ENCODE results near the gene FAM13A.

GRCh38 chr4:88828842-88829571 lies 228.0 kb downstream of the FAM13A start:
- TF ChIP-seq CTCF (IDR thresholded peaks at IDR 0.05; ENCODE audit: low read depth, low read length) (no peak), POLR2A (IDR thresholded peaks at IDR 0.05; ENCODE audit: extremely low read depth, insufficient read length) (no peak), MAX (IDR thresholded peaks at IDR 0.05; ENCODE audit: low read depth, low read length) (no peak), MYC (IDR thresholded peaks at IDR 0.05; ENCODE audit: low read depth, low read length) (no peak)
